ENCODE data around the gene NEUROG3.

GRCh38 chr10:69572159-69573055 is 815 bp downstream of the NEUROG3 start:
- TF ChIP-seq EZH2 (IDR thresholded peaks at IDR 0.05; ENCODE audit: insufficient read depth, poor library complexity, severe bottlenecking) (peak; percentile 6), EZH2phosphoT487 (IDR thresholded peaks at IDR 0.05; ENCODE audit: insufficient read depth, low read depth) (no peak)

All from GM23248 (cell line).